Posterior vena cava (tissue), 2 donors: ENCODE measurements around the gene CDHR2. TPM values are rescaled to one million over a fixed set of nuclear protein-coding genes. Genes with fewer than 3 reads are reported as not detected.
A peak's percentile ranks its signal among the peaks of the same experiment; 100 is the strongest.

Source experiments
- DNase-seq: peaks from one replicate; pipeline ENCODE4 v3.0.0-alpha.2; 2020; ENCODE audit warnings: low spot score
- intact Hi-C, 2 donors: fragments of 100-400 bp; cut with DNase I; formaldehyde crosslinking; loops; one replicate each; pipeline versions ENCODE4 v1.14.1 to v1.14.2; 2022 to 2023
- total RNA-seq, 2 donors: library from RNA; stranded (reverse); fragmentation: NEBNext Ultra II Directional; extraction: Animal tissue kit (Norgen Biotek cat#: 25700); gene quantifications; one replicate each; pipeline ENCODE4 v1.2.1, GENCODE V29; 2021
- donor health status: DM: yes; HTN: yes; CAD: no.
- donor health status: DM: yes; HTN: yes; CAD: no.

The CDHR2 gene
- total RNA-seq, 2 donors from 2014 or later, result 0.14 TPM; not detected in 1

DNA sequence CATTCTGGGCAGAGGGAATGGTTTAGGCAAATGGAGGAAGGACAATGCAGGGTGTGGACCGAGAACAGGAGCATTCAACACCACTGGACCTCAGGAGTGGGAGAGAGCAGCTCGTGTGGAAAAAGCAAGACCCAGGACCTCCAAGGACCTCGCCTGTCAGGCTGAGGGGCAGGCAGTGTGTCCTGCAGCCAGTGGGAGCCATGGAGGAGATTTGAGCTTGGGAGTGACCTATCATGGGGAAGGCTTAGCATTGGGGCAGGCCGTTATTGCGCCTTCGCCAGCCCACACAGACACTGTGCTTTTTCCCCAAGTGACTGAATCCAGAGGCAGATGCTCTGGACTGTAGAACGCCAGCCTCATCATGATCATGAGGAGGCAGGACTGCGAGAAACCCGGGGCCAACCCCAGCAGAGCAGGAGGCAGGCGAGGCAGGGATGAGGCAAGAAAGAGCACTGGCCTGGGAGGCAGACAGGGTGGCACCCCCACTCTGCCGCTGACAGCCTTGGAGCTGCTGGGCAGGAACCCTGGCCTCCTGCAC lies 3.3 kb downstream of the CDHR2 start:
- no peak for DNase-seq
- intact Hi-C loops, result loop anchor here (5.0 kb wide), 2 partner anchors 75 to 1575 kb away; no protein-coding TSS in a partner anchor

DNA sequence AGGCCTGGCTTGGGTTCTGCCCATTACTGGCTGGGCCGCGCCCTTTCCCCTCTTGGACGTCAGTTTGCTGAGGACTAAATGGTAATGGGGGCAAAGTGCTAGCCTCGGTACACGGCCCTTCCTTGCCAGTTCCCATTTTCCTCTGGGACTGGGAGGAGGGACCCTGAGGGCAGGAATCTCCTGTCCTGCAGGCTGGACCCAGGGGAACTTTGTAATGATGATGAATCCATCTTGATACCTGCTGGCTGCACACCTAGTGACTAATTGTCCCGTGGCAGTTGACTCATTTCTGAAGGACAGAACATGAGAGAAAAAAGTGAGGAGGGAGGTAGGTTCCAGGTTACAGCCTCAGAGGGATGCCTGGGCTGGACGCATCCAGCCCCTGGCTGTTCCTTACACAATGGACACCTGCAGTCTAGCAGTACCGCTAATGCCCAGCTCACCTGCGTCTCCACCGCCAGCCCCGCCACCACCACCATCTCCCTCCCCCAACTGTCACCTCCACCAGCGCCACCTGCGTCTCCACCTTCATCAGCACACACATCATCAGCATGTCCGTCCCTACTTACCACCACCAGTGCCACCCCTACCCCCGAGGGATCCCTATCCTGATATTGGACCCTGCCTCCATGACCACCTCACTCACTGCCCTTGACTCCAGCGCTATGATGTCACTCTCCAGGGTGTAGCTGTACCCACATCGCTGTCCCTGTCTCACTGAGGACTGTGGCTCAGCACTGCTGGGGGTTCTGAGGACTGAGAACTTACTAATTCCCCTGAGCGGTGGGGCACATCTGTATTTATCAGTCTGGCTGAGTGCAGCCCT lies 4.3 kb downstream of the CDHR2 start:
- intact Hi-C loops, result loop anchor here (5.0 kb wide), 2 partner anchors 74 to 1574 kb away; no protein-coding TSS in a partner anchor
- no peak for DNase-seq

GRCh38 chr5:176557846-176558245 lies 8.7 kb downstream of the CDHR2 start:
- intact Hi-C loops, result loop anchor here in 1 of 2 donors (5.0 kb wide), 1 partner anchor 1106 kb away; no protein-coding TSS in a partner anchor
- no peak for DNase-seq

- no peak for DNase-seq
- intact Hi-C loops, result loop anchor here in 1 of 2 donors (5.0 kb wide), 1 partner anchor 1107 kb away; no protein-coding TSS in a partner anchor
These were observed 10.5 kb downstream of the CDHR2 start for GRCh38 chr5:176559683-176560082.

GRCh38 chr5:176560364-176560763 lies 11.2 kb downstream of the CDHR2 start:
- intact Hi-C loops, result no loop called here
- no peak for DNase-seq

DNA sequence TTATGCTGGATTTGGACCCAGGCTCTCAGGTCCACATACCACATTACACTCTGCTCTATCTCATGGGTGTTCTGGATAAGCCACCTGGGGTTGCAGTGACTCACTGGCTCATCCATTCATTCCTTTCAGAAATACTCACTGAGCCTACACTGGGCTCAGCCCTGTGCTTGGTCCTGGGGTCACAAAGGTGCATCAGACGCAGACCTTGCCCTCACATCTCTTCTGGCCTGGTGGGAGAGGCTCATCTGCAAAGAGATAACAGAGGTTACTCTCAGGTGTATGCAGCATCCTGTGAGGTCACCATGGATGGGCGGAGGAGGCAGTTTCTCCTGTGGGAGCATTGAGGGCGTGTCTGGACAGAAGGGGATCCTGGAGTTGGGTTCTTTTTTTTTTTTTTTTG lies 12.1 kb downstream of the CDHR2 start:
- no peak for DNase-seq

GRCh38 chr5:176562189-176562588 lies 13.0 kb downstream of the CDHR2 start:
- intact Hi-C loops, result no loop called here
- no peak for DNase-seq

More for the DNA sequence above, 12.1 kb downstream of the CDHR2 start:
- intact Hi-C loops, result no loop called here

- intact Hi-C loops, result no loop called here
- DNase-seq, result no peak
These were observed 14.9 kb downstream of the CDHR2 start for GRCh38 chr5:176564002-176564401.

GRCh38 chr5:176565760-176566288 lies 16.7 kb downstream of the CDHR2 start:
- DNase-seq, result no peak
- intact Hi-C loops, result no loop called here

GRCh38 chr5:176568657-176569056 lies 19.5 kb downstream of the CDHR2 start:
- DNase-seq, result no peak
- intact Hi-C loops, result no loop called here

- DNase-seq, result no peak
- intact Hi-C loops, result no loop called here
These were observed 20.9 kb downstream of the CDHR2 start for GRCh38 chr5:176570044-176570443.

- intact Hi-C loops, result no loop called here
- DNase-seq, result peak; percentile 89
These were observed 24.6 kb downstream of the CDHR2 start for GRCh38 chr5:176573564-176574296.

GRCh38 chr5:176574297-176574591 lies 25.1 kb downstream of the CDHR2 start:
- DNase-seq, result no peak
- intact Hi-C loops, result no loop called here

- intact Hi-C loops, result no loop called here
- DNase-seq, result no peak
These were observed 25.9 kb downstream of the CDHR2 start for GRCh38 chr5:176575066-176575465.

- intact Hi-C loops, result no loop called here
- no peak for DNase-seq
These were observed 26.6 kb downstream of the CDHR2 start for GRCh38 chr5:176575488-176576422.

DNA sequence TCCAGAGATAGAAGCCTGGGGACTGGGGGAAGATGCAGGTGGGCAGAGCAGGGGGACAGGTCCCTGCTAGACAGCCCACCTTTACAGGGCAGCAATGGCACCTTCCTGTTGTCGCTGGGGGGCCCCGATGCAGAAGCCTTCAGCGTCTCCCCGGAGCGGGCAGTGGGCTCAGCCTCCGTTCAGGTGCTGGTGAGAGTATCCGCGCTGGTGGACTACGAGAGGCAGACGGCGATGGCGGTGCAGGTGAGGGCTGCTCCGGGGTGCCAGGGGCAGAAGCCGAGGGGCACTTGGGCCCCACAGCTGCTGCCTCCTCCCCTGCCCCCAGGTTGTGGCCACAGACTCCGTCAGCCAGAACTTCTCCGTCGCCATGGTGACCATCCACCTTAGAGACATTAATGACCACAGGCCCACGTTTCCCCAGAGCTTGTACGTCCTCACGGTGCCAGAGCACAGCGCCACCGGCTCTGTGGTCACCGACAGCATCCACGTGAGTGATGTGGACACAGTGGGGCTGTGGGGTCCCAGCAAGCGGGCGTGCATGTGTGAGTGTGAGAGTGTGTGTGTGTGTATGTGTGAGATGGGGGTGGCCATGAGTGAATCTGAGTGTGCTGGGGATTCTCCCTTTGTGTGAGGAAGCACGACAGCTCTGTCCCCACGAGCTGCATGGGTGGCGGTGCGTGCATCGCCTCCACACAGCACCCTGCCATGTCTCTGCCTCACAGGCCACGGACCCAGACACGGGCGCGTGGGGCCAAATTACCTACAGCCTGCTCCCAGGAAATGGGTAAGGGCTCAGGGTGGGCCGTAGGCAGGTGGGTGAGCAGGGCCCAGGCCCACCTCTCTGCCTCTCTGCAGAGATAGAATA lies 28.4 kb downstream of the CDHR2 start:
- intact Hi-C loops, result no loop called here
- no peak for DNase-seq

- intact Hi-C loops, result no loop called here
- DNase-seq, result no peak
These were observed 29.3 kb downstream of the CDHR2 start for GRCh38 chr5:176578391-176578808.

- intact Hi-C loops, result no loop called here
- DNase-seq, result no peak
These were observed 30.2 kb downstream of the CDHR2 start for GRCh38 chr5:176579323-176579722.
